AG09309 (cell line): Measurements from ENCODE around the gene SSTR4.

Experiments
- DNase-seq: peaks from one replicate; pipeline ENCODE4 v3.0.0-alpha.2; 2010; ENCODE audit warnings: low read depth
- H3K4me3 ChIP-seq: 2 replicates; pipeline ENCODE4 v1.5.1; 2011; ENCODE audit warnings: mild to moderate bottlenecking, low read depth, low read length, moderate library complexity; ENCODE audit not compliant: control insufficient read depth
- CTCF ChIP-seq: IDR thresholded peaks from 2 replicates; pipeline ENCODE4 v1.5.1; 2011; ENCODE audit warnings: mild to moderate bottlenecking, low read depth, low read length, inconsistent platforms; ENCODE audit not compliant: insufficient read depth, control insufficient read depth; ENCODE audit errors: missing control alignments

The SSTR4 gene

GRCh38 chr20:23007886-23008655 lies 27.0 kb upstream of the SSTR4 start:
- TF ChIP-seq CTCF, result no peak
- no peak for DNase-seq
- no peak overlapping the region for H3K4me3 ChIP-seq

- no peak overlapping the region for H3K4me3 ChIP-seq
- no peak for DNase-seq
- no peak for TF ChIP-seq CTCF
These were observed 26.4 kb upstream of the SSTR4 start for GRCh38 chr20:23008667-23009066.

- no peak overlapping the region for H3K4me3 ChIP-seq
- TF ChIP-seq CTCF, result no peak
- DNase-seq, result no peak
These were observed 25.5 kb upstream of the SSTR4 start for GRCh38 chr20:23009636-23010035.

- no peak for TF ChIP-seq CTCF
- DNase-seq, result no peak
- no peak overlapping the region for H3K4me3 ChIP-seq
These were observed 25.0 kb upstream of the SSTR4 start for GRCh38 chr20:23010096-23010495.

DNA sequence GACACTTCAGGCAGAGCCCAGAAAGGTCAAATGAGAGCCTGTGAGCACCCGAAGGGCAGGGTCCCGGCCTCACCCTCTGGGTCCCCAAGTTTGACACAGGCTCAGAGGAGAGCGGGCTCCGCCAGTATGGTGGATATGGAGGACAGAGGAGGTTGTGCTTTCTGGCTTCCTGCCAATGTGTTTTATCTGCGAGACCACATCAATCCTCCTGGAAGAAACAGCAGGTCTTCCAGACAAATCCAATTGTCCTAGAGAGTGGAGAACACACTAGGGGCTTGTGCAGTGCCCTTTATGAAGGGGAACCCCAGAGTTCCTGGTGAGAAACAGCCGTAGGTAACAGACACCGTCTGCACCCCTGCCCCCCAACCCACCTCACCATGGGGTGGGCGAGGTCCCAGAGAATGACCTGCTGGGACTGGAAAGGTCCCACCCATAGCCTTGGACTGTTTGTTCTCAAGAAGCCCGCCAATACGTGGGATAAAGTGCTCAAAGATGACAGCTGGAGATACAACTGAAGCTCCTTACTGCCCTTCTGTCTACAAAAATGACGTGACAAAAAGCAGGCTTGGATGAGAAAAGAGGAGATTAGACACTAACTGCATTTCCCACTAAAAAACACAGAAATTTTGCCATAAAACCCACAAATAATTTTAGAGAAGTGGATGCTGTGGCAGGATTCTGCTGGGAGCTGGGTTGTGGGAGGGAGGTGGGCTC lies 23.9 kb upstream of the SSTR4 start:
- TF ChIP-seq CTCF, result no peak
- DNase-seq, result no peak
- no peak overlapping the region for H3K4me3 ChIP-seq

GRCh38 chr20:23013429-23013828 lies 21.7 kb upstream of the SSTR4 start:
- H3K4me3 ChIP-seq, result no peak overlapping the region
- DNase-seq, result no peak
- no peak for TF ChIP-seq CTCF

DNA sequence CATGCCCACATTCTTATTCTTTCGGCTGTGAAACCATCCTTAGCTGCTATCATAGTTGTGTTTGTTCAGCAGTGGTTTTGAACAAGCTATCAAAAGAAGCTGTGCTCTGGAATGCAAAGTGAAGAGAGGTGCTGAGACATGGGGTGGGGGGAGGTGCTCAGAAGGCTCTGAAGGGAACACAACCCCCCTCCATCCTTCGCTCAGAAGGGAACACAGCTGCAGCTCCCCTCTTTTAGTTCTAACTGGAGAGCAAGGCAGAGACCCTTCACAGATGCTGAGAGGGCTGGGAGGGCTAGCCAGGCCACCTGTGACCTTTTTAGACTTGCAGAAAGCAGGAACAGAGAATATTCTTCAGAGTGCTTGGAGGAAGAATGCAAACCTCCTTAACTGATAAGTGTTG lies 17.6 kb upstream of the SSTR4 start:
- TF ChIP-seq CTCF, result no peak
- no peak for DNase-seq
- no peak overlapping the region for H3K4me3 ChIP-seq
